GM12801 (cell line): ENCODE results near the gene KCNT2.

Source experiments
- CTCF ChIP-seq: IDR thresholded peaks from one replicate; pipeline ENCODE4 v1.5.1; 2011; ENCODE audit warnings: control low read depth; ENCODE audit not compliant: insufficient read length; ENCODE audit errors: extremely low read depth

KCNT2 gene

GRCh38 chr1:196608390-196609369 lies at the start of gene KCNT2:
Gene KCNT2, minus strand, starts transcription at chr1:196608440. Its CDS starts 131 bp downstream, at chr1:196608309.
- no peak for TF ChIP-seq CTCF

GRCh38 chr1:196655494-196655893 lies 47.3 kb upstream of the KCNT2 start:
- TF ChIP-seq CTCF: no peak

- no peak for TF ChIP-seq CTCF
These were observed 46.8 kb upstream of the KCNT2 start for GRCh38 chr1:196655071-196655470.

GRCh38 chr1:196654271-196654670 lies 46.0 kb upstream of the KCNT2 start:
- no peak for TF ChIP-seq CTCF

- TF ChIP-seq CTCF: no peak
These were observed 43.5 kb upstream of the KCNT2 start, which contains the start of gene CFH for GRCh38 chr1:196651637-196652215. Gene CFH, plus strand, starts transcription at chr1:196652043. Its CDS starts 75 bp downstream, at chr1:196652118.

GRCh38 chr1:196651079-196651478 lies 42.8 kb upstream of the KCNT2 start:
- no peak for TF ChIP-seq CTCF

- TF ChIP-seq CTCF: no peak
These were observed 42.2 kb upstream of the KCNT2 start for GRCh38 chr1:196650403-196650802.
